Gastrocnemius medialis (tissue), 4 donors: ENCODE results near the gene CASZ1.

Experiments
- CTCF ChIP-seq, 5 experiments: fragments of 450-650 bp in 3 of 5; fragments of 200-600 bp in 2 of 5; sonication (generic) in 2 of 5; IDR thresholded peaks in 4 of 5; conservative IDR thresholded peaks in 1 of 5; 1 replicate in 4 of 5; 2 replicates in 1 of 5; pipeline ENCODE4 v1.5.1; 2016 to 2019; ENCODE audit warnings: antibody characterized with exemption in 5 of 5, mild to moderate bottlenecking in 3 of 5, moderate library complexity in 3 of 5
- POLR2A ChIP-seq, 2 donors: fragments of 450-650 bp; IDR thresholded peaks; one replicate each; pipeline ENCODE4 v1.6.1; 2017; ENCODE audit warnings: antibody characterized with exemption in 2 of 2, mild to moderate bottlenecking in 2 of 2, moderate library complexity in 2 of 2

- no peak for TF ChIP-seq POLR2A (IDR thresholded peaks at IDR 0.05)
- TF ChIP-seq CTCF (IDR thresholded peaks at IDR 0.05 in 4 of 5, conservative IDR thresholded peaks at IDR 0.05 in 1 of 5): no peak
Observed at GRCh38 chr1:10613861-10614260, 182.6 kb downstream of the CASZ1 start.
